Measurements from ENCODE around the gene PLXNA2.

The PLXNA2 gene

GRCh38 chr1:208157769-208158168 is 86.4 kb downstream of the PLXNA2 start:
- DNase-seq = no peak

GRCh38 chr1:208156741-208157140 is 87.4 kb downstream of the PLXNA2 start:
- DNase-seq = no peak

GRCh38 chr1:208156310-208156709 is 87.9 kb downstream of the PLXNA2 start:
- DNase-seq = no peak

GRCh38 chr1:208154679-208155642 is 89.2 kb downstream of the PLXNA2 start:
- no peak for DNase-seq

GRCh38 chr1:208154040-208154439 is 90.1 kb downstream of the PLXNA2 start:
- DNase-seq = no peak

- DNase-seq = no peak
Measured at GRCh38 chr1:208153386-208153785, 90.8 kb downstream of the PLXNA2 start.

GRCh38 chr1:208151728-208152598 is 92.2 kb downstream of the PLXNA2 start:
- no peak for DNase-seq

- DNase-seq = no peak
Measured at GRCh38 chr1:208150833-208151458, 93.2 kb downstream of the PLXNA2 start.

GRCh38 chr1:208149776-208150514 is 94.2 kb downstream of the PLXNA2 start:
- DNase-seq = no peak

GRCh38 chr1:208149213-208149612 is 95.0 kb downstream of the PLXNA2 start:
- DNase-seq = no peak

- no peak for DNase-seq
Measured at GRCh38 chr1:208148380-208148779, 95.8 kb downstream of the PLXNA2 start.

GRCh38 chr1:208146650-208147049 is 97.5 kb downstream of the PLXNA2 start:
- no peak for DNase-seq

GRCh38 chr1:208145167-208145566 is 99.0 kb downstream of the PLXNA2 start:
- no peak for DNase-seq

- no peak for DNase-seq
Measured at GRCh38 chr1:208142590-208143382, 101.4 kb downstream of the PLXNA2 start.

- DNase-seq = no peak
Measured at GRCh38 chr1:208141610-208142192, 102.5 kb downstream of the PLXNA2 start.

GRCh38 chr1:208139434-208140045 is 104.6 kb downstream of the PLXNA2 start:
- DNase-seq = no peak

- no peak for DNase-seq
Measured at GRCh38 chr1:208137193-208137592, 107.0 kb downstream of the PLXNA2 start.

GRCh38 chr1:208136459-208137182 is 107.6 kb downstream of the PLXNA2 start:
- DNase-seq = no peak

- DNase-seq = no peak
Measured at GRCh38 chr1:208135354-208135753, 108.8 kb downstream of the PLXNA2 start.

- no peak for DNase-seq
Measured at GRCh38 chr1:208134491-208134890, 109.7 kb downstream of the PLXNA2 start.
